Smooth muscle cell (in vitro differentiated cells): ENCODE measurements around the gene ZNF330. TPM values are rescaled to one million over a fixed set of nuclear protein-coding genes. Genes with fewer than 3 reads are reported as not detected.
A peak's percentile ranks its signal among the peaks of the same experiment; 100 is the strongest.

Source experiments
- DNase-seq: peaks from one replicate; lab custom pipeline; 2025; ENCODE audit not compliant: unreplicated experiment; lab: John Stamatoyannopoulos, UW
- H2AFZ ChIP-seq: fragments of 200-600 bp; sonication (generic); 2 replicates; pipeline ENCODE4 v1.6.0; 2016; ENCODE audit warnings: antibody characterized with exemption, low read depth, mild to moderate bottlenecking
- H3F3A ChIP-seq: fragments of 200-600 bp; sonication (generic); 2 replicates; pipeline ENCODE4 v1.6.0; 2017; ENCODE audit warnings: antibody characterized with exemption, low read depth
- H3K27ac ChIP-seq: fragments of 200-600 bp; sonication (generic); 2 replicates; pipeline ENCODE4 v1.5.1; 2016; ENCODE audit warnings: low read depth, mild to moderate bottlenecking
- H3K27me3 ChIP-seq: fragments of 200-600 bp; sonication (generic); 2 replicates; pipeline ENCODE4 v1.6.1; 2016; ENCODE audit warnings: low read depth, mild to moderate bottlenecking
- H3K36me3 ChIP-seq: fragments of 200-600 bp; sonication (generic); 2 replicates; pipeline ENCODE4 v1.5.1; 2016; ENCODE audit warnings: low read depth
- H3K4me1 ChIP-seq: fragments of 200-600 bp; sonication (generic); 2 replicates; pipeline ENCODE4 v1.5.1; 2016; ENCODE audit warnings: low read depth
- H3K4me2 ChIP-seq: fragments of 200-600 bp; sonication (generic); 2 replicates; pipeline ENCODE4 v1.6.0; 2016; ENCODE audit warnings: mild to moderate bottlenecking
- H3K4me3 ChIP-seq: fragments of 200-600 bp; sonication (generic); 2 replicates; pipeline ENCODE4 v1.5.1; 2016; ENCODE audit warnings: mild to moderate bottlenecking
- H3K79me2 ChIP-seq: fragments of 200-600 bp; sonication (generic); 2 replicates; pipeline ENCODE4 v1.6.0; 2016; ENCODE audit warnings: low read depth, mild to moderate bottlenecking
- H3K9ac ChIP-seq: fragments of 200-600 bp; sonication (generic); 2 replicates; pipeline ENCODE4 v1.6.0; 2016; ENCODE audit warnings: low read depth
- H3K9me3 ChIP-seq: fragments of 200-600 bp; sonication (generic); replicated peaks from 2 replicates; pipeline ENCODE4 v1.5.1; 2016; ENCODE audit warnings: low read depth
- H4K20me1 ChIP-seq: fragments of 200-600 bp; sonication (generic); 2 replicates; pipeline ENCODE4 v1.6.0; 2016; ENCODE audit warnings: low read depth
- CTCF ChIP-seq: fragments of 200-600 bp; sonication (generic); IDR thresholded peaks from 2 replicates; pipeline ENCODE4 v1.5.1; 2017; ENCODE audit warnings: borderline replicate concordance, mild to moderate bottlenecking, antibody characterized with exemption; ENCODE audit not compliant: insufficient read depth, poor library complexity, severe bottlenecking
- WGBS: methylation state at CpG from one replicate; pipeline ENCODE4 v1.1.7; 2016; ENCODE audit warnings: low lambda C conversion rate; 5-methylcytosine and 5-hydroxymethylcytosine counted together
- polyA plus RNA-seq: library from polyadenylated mRNA; unstranded; fragments of >200 nt; fragmentation: Nextera tagmentation; extraction: Ambion mirVana; gene quantifications from 2 replicates; pipeline ENCODE4 v1.2.1, GENCODE V29; 2016
- total RNA-seq: library from RNA; depleted of rRNA; stranded (reverse); fragments of >200 nt; gene quantifications from 2 replicates; pipeline ENCODE4 v1.2.3, GENCODE V29; 2014

ZNF330 gene
- total and polyA plus RNA-seq, 2 experiments from 2014 or later: 23.8 to 26.8 TPM

GRCh38 chr4:141247430-141247780 is 26.7 kb downstream of the ZNF330 start:
- no peaks in the 10 kb centered on the region for H3K4me1 ChIP-seq
- H3K79me2 ChIP-seq: no peaks in the 10 kb centered on the region
- H3K9ac ChIP-seq: no peak overlapping the region
- H4K20me1 ChIP-seq: no peaks in the 10 kb centered on the region
- H3K27me3 ChIP-seq: no peaks in the 10 kb centered on the region
- no peak overlapping the region for H2AFZ ChIP-seq
- no peaks in the 10 kb centered on the region for H3F3A ChIP-seq
- DNase-seq: no peak
- no peaks in the 10 kb centered on the region for H3K36me3 ChIP-seq
- 81% methylated on average over 2 of the region's 2 CpGs for WGBS
- no peak for TF ChIP-seq CTCF
- peak overlapping the region; percentile 18 for H3K27ac ChIP-seq
- H3K4me2 ChIP-seq: no peak overlapping the region
- no peaks in the 10 kb centered on the region for H3K9me3 ChIP-seq
- H3K4me3 ChIP-seq: no peak overlapping the region

GRCh38 chr4:141248029-141248428 is 27.3 kb downstream of the ZNF330 start:
- 61% methylated on average over 4 of the region's 4 CpGs for WGBS
- Histone ChIP-seq H4K20me1 (no peaks in the 10 kb centered on the region), H3K9ac (no peak overlapping the region), H3K4me3 (no peak overlapping the region), H3K79me2 (no peaks in the 10 kb centered on the region), H3K4me2 (no peak overlapping the region), H3F3A (no peaks in the 10 kb centered on the region), H3K27ac (no peak overlapping the region), H3K9me3 (no peaks in the 10 kb centered on the region), H2AFZ (no peak overlapping the region), H3K36me3 (no peaks in the 10 kb centered on the region), H3K4me1 (no peaks in the 10 kb centered on the region), H3K27me3 (no peaks in the 10 kb centered on the region)
- DNase-seq: no peak
- no peak for TF ChIP-seq CTCF

- Histone ChIP-seq H3K79me2 (no peaks in the 10 kb centered on the region), H3K9ac (no peak overlapping the region), H3K27ac (no peak overlapping the region), H3K4me2 (no peak overlapping the region), H2AFZ (no peak overlapping the region), H3F3A (no peaks in the 10 kb centered on the region), H3K9me3 (no peaks in the 10 kb centered on the region), H3K36me3 (no peaks in the 10 kb centered on the region), H3K27me3 (no peaks in the 10 kb centered on the region), H3K4me3 (no peak overlapping the region), H3K4me1 (no peaks in the 10 kb centered on the region), H4K20me1 (no peaks in the 10 kb centered on the region)
- DNase-seq: no peak
- TF ChIP-seq CTCF: no peak
These were observed 27.8 kb downstream of the ZNF330 start for GRCh38 chr4:141248486-141248885.

- H3K4me3 ChIP-seq: no peak overlapping the region
- H3K9me3 ChIP-seq: no peaks in the 10 kb centered on the region
- no peak overlapping the region for H3K4me2 ChIP-seq
- H3K27me3 ChIP-seq: no peaks in the 10 kb centered on the region
- no peaks in the 10 kb centered on the region for H3K4me1 ChIP-seq
- H3F3A ChIP-seq: no peaks in the 10 kb centered on the region
- H3K36me3 ChIP-seq: no peaks in the 10 kb centered on the region
- no peak overlapping the region for H3K9ac ChIP-seq
- DNase-seq: no peak
- H3K79me2 ChIP-seq: no peaks in the 10 kb centered on the region
- no peak for TF ChIP-seq CTCF
- no peak overlapping the region for H3K27ac ChIP-seq
- H2AFZ ChIP-seq: no peak overlapping the region
- H4K20me1 ChIP-seq: no peaks in the 10 kb centered on the region
These were observed 33.6 kb downstream of the ZNF330 start for GRCh38 chr4:141254326-141254725.
